Activated CD4-positive, CD25-positive, alpha-beta regulatory T cell (primary cell): ENCODE data around the gene LEKR1.
A peak's percentile ranks its signal among the peaks of the same experiment; 100 is the strongest.
"Not testable (repeated sequence)": the region's sequence is repeated elsewhere in the genome, so short reads cannot be mapped to it uniquely, and the experiment has no call there.

Experiments
- DNase-seq, 4 experiments: peaks; one replicate each; lab custom pipeline; 2025; lab: John Stamatoyannopoulos, UW

The LEKR1 gene

GRCh38 chr3:156826144-156826895, at the start of gene LEKR1:
TSS of gene LEKR1 (plus strand) at chr3:156826353. CDS start at chr3:156829330, 2,977 bp downstream.
- DNase-seq: peak; percentile 36 to 47 (median 39)

GRCh38 chr3:156776871-156777270, 49.3 kb upstream of the LEKR1 start:
- no peak for DNase-seq

GRCh38 chr3:156781310-156782230, 44.6 kb upstream of the LEKR1 start:
- no peak for DNase-seq

- no peak for DNase-seq
These were observed 43.8 kb upstream of the LEKR1 start for GRCh38 chr3:156782319-156782718.

GRCh38 chr3:156782921-156783320, 43.2 kb upstream of the LEKR1 start:
- no peak for DNase-seq

GRCh38 chr3:156787001-156787400, 39.2 kb upstream of the LEKR1 start:
- DNase-seq: no peak

GRCh38 chr3:156787926-156788663, 38.1 kb upstream of the LEKR1 start:
- DNase-seq: no peak

GRCh38 chr3:156788846-156789245, 37.3 kb upstream of the LEKR1 start:
- no peak for DNase-seq

- DNase-seq: no peak
These were observed 36.0 kb upstream of the LEKR1 start for GRCh38 chr3:156790156-156790555.

- DNase-seq: no peak
These were observed 34.0 kb upstream of the LEKR1 start for GRCh38 chr3:156792114-156792513.

GRCh38 chr3:156792536-156792935, 33.6 kb upstream of the LEKR1 start:
- DNase-seq: no peak

- DNase-seq: no peak
These were observed 33.2 kb upstream of the LEKR1 start for GRCh38 chr3:156792945-156793344.

GRCh38 chr3:156793400-156793799, 32.8 kb upstream of the LEKR1 start:
- DNase-seq: no peak

- DNase-seq: no peak
These were observed 32.3 kb upstream of the LEKR1 start for GRCh38 chr3:156793851-156794250.

GRCh38 chr3:156795890-156796481, 30.2 kb upstream of the LEKR1 start:
- no peak for DNase-seq

GRCh38 chr3:156797368-156797767, 28.8 kb upstream of the LEKR1 start:
- DNase-seq: no peak

GRCh38 chr3:156800287-156800686, 25.9 kb upstream of the LEKR1 start:
- not testable (repeated sequence) for DNase-seq

- no peak for DNase-seq
These were observed 24.4 kb upstream of the LEKR1 start for GRCh38 chr3:156801746-156802145.

GRCh38 chr3:156802821-156803606, 23.1 kb upstream of the LEKR1 start:
- no peak for DNase-seq

GRCh38 chr3:156803952-156804741, 22.0 kb upstream of the LEKR1 start:
- DNase-seq: no peak
